ENCODE data around the gene ANKRD33.

ANKRD33 gene

GRCh38 chr12:51852404-51853137 lies 35.3 kb upstream of the ANKRD33 start:
- no peak overlapping the region for H3K27ac ChIP-seq
- no peaks in the 10 kb centered on the region for H3K9me3 ChIP-seq
- peaks cover 13 to 18% of the 10 kb centered on the region in 2 experiments for H3K4me1 ChIP-seq (ENCODE audit: control insufficient read depth in 1 of 2, insufficient read depth in 1 of 2, low read depth in 1 of 2, low read length in 1 of 2)
- H3K27me3 ChIP-seq, result peaks cover 88% of the 10 kb centered on the region
- TF ChIP-seq CTCF (IDR thresholded peaks at IDR 0.05), result no peak
- no peak overlapping the region for H3K4me3 ChIP-seq (ENCODE audit: low read depth in 1 of 2, low read length in 1 of 2)
- no peaks in the 10 kb centered on the region for H3K36me3 ChIP-seq

- peaks cover 71% of the 10 kb centered on the region for H3K27me3 ChIP-seq
- TF ChIP-seq CTCF (IDR thresholded peaks at IDR 0.05), result no peak
- H3K4me3 ChIP-seq (ENCODE audit: low read depth in 1 of 2, low read length in 1 of 2), result no peak overlapping the region
- H3K36me3 ChIP-seq, result no peaks in the 10 kb centered on the region
- H3K9me3 ChIP-seq, result no peaks in the 10 kb centered on the region
- no peak overlapping the region for H3K27ac ChIP-seq
- H3K4me1 ChIP-seq (ENCODE audit: control insufficient read depth in 1 of 2, insufficient read depth in 1 of 2, low read depth in 1 of 2, low read length in 1 of 2), result peaks cover 10 to 13% of the 10 kb centered on the region in 2 experiments
Measured at GRCh38 chr12:51855586-51856428, 32.1 kb upstream of the ANKRD33 start.

GRCh38 chr12:51860986-51861385 lies 26.9 kb upstream of the ANKRD33 start:
- Histone ChIP-seq H3K4me1 (ENCODE audit: control insufficient read depth in 1 of 2, insufficient read depth in 1 of 2, low read depth in 1 of 2, low read length in 1 of 2) (peaks cover 0 to 9% of the 10 kb centered on the region in 2 experiments), H3K27me3 (peaks cover 80% of the 10 kb centered on the region), H3K9me3 (no peaks in the 10 kb centered on the region), H3K36me3 (no peaks in the 10 kb centered on the region), H3K4me3 (ENCODE audit: low read depth in 1 of 2, low read length in 1 of 2) (no peak overlapping the region), H3K27ac (no peak overlapping the region)
- no peak for TF ChIP-seq CTCF (IDR thresholded peaks at IDR 0.05)

GRCh38 chr12:51862947-51863346 lies 25.0 kb upstream of the ANKRD33 start:
- Histone ChIP-seq H3K27me3 (peaks cover 87% of the 10 kb centered on the region), H3K27ac (no peak overlapping the region), H3K4me3 (ENCODE audit: low read depth in 1 of 2, low read length in 1 of 2) (no peak overlapping the region), H3K36me3 (no peaks in the 10 kb centered on the region), H3K9me3 (no peaks in the 10 kb centered on the region), H3K4me1 (ENCODE audit: control insufficient read depth in 1 of 2, insufficient read depth in 1 of 2, low read depth in 1 of 2, low read length in 1 of 2) (peaks cover 0 to 9% of the 10 kb centered on the region in 2 experiments)
- TF ChIP-seq CTCF (IDR thresholded peaks at IDR 0.05), result no peak

- Histone ChIP-seq H3K4me3 (ENCODE audit: low read depth in 1 of 2, low read length in 1 of 2) (no peak overlapping the region), H3K27ac (no peak overlapping the region), H3K27me3 (peaks cover 92% of the 10 kb centered on the region), H3K9me3 (no peaks in the 10 kb centered on the region), H3K36me3 (no peaks in the 10 kb centered on the region), H3K4me1 (ENCODE audit: control insufficient read depth in 1 of 2, insufficient read depth in 1 of 2, low read depth in 1 of 2, low read length in 1 of 2) (peaks cover 0 to 9% of the 10 kb centered on the region in 2 experiments)
- no peak for TF ChIP-seq CTCF (IDR thresholded peaks at IDR 0.05)
Measured at GRCh38 chr12:51863363-51863932, 24.5 kb upstream of the ANKRD33 start.

Data from neutrophil (primary cell).